ENCODE results near the gene KMT5B.

- no peak for TF ChIP-seq RARB (CRISPR knock-in tag; IDR thresholded peaks at IDR 0.05)
- no peak for TF ChIP-seq CTCF (IDR thresholded peaks at IDR 0.05)
- no peak for TF ChIP-seq RAD21 (conservative IDR thresholded peaks at IDR 0.05 in 1 of 2, IDR thresholded peaks at IDR 0.05 in 1 of 2)
These were observed 54.5 kb downstream of the KMT5B start for GRCh38 chr11:68158580-68158979.
